Measurements from ENCODE around the gene PHYKPL.

- no peak for TF ChIP-seq CTCF (IDR thresholded peaks at IDR 0.05)
- no peak for TF ChIP-seq EZH2 (IDR thresholded peaks at IDR 0.05; ENCODE audit: borderline replicate concordance, insufficient read depth, low read depth, low read length, poor library complexity, severe bottlenecking)
These were observed 43.2 kb downstream of the PHYKPL start for GRCh38 chr5:178189433-178189832.

Measured in B cell (primary cell).